C1 segment of cervical spinal cord (tissue), 14 donors: ENCODE measurements around the gene TSNAX.
"Not testable (repeated sequence)": the region's sequence is repeated elsewhere in the genome, so short reads cannot be mapped to it uniquely, and the experiment has no call there.

Source experiments
- DNase-seq, 14 donors: peaks; one replicate each; lab custom pipeline; 2025; lab: John Stamatoyannopoulos, UW

TSNAX gene, protein sequence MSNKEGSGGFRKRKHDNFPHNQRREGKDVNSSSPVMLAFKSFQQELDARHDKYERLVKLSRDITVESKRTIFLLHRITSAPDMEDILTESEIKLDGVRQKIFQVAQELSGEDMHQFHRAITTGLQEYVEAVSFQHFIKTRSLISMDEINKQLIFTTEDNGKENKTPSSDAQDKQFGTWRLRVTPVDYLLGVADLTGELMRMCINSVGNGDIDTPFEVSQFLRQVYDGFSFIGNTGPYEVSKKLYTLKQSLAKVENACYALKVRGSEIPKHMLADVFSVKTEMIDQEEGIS

DNA sequence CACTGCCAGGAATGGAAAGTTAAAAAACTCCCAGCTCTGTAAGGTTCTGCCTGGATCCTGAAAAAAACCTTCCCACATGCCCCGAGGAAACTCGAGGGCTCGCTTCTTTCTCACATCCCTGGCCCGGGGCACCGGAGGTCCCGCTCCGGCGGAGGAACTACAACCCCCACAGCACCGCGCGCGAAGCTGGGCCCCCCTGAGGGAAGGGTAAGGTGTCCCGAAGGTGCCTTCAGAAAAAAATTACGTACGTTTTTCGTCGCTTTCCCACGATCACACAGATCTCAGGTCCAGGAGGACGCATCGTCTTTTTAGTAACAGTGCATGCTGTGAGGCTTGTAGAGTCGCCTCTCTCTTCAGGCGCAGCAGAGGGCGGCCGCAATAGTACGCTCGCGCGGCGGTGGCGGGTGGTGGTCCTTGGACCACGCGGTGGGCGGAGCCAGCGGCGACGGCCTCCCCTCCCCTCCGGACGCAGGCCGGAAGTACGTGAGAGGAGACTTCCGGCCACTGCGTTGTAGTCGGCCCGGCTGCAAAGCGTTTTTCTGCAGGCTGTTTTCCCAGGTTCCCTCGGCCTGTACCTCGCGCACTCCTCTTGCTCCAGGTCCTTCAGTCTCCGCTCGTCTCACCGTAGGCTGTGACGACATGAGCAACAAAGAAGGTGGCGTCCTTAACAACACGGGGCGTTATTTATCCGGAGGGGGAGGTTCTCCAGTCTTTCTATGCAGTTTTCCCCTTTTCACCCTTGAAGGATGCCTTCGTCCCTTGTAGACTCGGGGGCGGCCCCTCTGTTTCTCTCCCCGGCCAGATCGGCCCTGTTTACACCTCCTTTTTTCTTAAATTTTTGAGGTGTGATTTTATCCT, at the start of gene TSNAX:
Gene TSNAX (plus strand): TSS at position 498 of the 858 bp plus-strand sequence. CDS start 142 bp downstream, at position 640.
- DNase-seq, result peak; percentile 80 to 96 (median 90)

DNA sequence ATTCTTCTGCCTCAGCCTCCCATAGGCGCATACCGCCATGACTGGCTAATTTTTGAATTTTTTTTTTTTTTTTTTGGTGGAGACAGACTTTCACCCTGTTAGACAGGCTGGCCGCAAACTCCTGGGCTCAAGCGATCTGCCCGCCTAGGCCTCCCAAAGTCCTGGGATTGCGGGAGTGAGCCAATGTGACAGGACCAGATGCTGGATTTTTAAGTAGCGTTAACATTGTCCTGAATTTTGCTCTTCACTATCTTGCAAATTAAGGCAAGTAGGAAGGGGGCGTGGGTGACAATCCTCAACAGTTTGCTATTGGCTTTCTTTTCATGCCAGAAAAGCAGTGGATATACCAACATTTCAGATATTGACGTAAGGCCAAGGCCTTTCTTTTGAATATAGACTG, 49.7 kb upstream of the TSNAX start:
- no peak for DNase-seq

DNA sequence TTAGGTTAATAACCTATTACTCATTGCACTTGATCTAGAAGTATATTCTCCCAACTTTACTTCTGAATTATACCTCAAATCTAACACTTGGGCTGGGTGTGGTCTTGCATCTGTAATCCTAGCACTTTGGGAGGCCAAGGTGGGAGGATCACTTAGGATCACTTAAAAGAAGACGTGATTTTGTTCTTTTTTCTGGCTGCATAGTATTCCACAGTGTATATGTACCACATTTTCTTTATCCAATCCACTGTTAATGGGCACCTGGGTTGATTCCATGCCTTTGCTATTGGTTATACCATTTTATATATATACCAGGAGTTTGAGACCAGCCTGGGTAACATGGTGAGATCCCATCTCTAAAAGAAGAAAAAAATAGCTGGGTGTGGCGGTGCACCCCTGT, 48.5 kb upstream of the TSNAX start:
- DNase-seq, result no peak

DNA sequence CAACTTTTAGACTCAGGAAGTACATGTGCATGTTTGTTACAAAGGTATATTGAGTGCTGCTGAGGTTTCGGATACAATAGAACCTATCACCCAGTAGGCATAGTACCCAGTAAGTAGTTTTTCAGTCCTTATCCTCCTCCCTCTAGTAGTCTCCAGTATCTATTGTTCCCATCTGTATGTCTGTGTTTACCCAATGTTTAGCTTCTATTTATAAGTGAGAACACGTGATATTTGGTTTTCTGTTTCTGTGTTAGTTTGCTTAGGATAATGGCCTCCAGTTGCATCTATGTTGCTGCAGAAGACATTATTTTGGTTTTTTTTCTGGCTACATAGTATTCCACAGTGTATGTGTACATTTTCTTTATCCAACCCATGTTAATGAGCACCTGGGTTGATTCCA, 47.2 kb upstream of the TSNAX start:
- no peak for DNase-seq

DNA sequence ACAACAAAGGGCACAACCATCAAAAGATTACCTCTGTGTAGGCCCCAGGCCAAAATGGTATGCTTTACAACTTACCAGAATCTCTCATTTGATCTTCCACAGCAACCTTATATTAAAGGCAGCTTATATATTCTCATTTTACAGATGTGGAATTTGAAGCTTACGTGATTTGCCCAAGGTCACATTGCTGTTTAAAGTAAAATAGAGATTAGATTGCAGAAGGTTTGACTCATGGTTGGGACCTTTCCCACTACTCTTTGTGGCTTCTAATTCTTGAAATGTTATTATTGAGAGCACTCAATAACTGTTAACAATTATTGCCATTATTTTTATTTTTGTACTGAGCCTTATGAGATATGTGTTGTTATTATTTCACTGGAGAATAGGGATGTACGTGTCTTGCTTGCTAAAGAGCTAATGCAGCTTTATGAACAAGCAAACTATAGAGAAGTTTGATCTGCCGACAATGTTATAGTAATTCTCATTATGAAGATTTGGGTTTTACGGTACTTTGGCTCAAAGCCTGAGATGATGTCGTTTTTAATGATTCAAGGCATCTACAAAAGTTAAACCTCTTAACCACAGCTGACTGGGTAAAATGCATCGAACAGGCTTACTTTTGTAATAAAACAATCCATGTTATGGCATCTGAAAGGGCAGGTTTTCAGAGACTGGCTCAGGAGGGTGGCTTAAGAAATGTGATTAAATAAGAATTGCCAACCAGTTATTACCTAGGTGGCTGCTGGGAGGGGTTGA, 43.3 kb upstream of the TSNAX start:
- no peak for DNase-seq

DNA sequence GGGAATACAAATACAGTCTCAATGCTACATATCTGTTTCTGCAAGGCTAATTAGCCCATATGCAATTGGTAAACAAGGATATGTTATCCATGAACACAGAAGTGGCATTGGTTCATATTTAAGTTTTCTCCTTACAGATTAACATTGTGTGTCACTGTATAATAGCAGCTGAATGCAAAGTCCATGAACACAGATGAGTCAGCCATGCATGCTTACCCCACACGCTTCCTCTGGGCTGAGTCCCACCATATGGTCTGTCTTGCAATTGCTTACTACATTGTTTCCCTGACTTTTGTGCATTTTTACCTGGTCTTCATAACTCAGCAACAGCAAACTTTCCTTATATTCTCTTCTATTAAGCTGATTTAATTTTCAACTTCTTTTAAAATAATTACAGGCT, 41.5 kb upstream of the TSNAX start:
- DNase-seq, result no peak

DNA sequence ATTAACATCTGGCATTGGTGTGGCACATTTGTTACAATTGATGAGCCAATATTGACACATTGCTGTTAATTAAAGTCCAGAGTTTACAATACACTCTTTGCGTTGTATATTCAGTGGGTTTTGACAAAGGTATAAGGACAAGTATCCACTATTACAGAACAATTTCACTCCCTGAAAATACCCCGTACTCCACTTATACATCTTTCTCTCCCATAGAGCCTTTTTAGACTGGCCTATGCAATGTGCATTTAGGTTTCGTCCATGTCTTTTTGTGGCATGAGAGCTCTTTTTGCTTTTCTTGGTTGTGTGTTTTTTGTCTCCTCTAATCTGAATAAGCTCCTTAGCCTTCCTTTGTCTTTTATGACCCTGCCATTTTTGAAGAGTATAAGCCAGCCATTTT, 40.6 kb upstream of the TSNAX start:
- DNase-seq, result no peak

DNA sequence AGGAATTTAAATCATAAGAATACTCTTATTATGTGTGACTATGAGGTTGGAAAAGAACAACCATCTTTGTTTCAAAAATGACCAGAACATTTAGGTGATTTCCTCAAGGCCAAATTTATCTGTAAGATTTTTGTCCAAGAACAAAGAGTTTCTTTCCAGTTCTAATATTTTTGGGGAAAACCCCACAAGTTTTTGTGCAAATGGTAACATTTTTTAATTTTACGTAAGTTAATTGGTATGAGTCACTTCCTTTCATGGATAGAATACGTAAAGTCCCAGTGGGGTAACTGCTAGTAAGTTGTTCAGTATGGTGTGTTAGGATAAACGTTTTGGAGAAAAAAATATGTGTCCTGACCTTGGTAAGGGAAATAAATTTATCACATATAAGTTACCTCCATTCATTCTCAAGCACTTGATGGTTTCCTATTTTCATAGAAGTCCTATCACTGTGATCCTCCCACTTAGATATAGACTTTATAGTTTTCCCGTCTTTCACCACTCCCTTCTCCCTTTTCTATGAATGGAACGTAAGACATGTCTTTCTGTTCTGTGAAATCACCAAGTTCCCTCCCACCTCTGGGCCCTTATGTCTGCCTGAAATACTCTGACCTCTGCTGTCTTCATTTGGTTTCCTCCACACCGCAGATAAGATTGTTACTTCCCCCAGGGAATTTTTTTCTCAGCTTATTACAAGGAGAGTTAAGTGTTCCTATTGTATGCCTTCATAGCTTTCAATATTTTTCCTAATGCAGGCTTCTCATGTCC, 34.9 kb upstream of the TSNAX start:
- no peak for DNase-seq

DNA sequence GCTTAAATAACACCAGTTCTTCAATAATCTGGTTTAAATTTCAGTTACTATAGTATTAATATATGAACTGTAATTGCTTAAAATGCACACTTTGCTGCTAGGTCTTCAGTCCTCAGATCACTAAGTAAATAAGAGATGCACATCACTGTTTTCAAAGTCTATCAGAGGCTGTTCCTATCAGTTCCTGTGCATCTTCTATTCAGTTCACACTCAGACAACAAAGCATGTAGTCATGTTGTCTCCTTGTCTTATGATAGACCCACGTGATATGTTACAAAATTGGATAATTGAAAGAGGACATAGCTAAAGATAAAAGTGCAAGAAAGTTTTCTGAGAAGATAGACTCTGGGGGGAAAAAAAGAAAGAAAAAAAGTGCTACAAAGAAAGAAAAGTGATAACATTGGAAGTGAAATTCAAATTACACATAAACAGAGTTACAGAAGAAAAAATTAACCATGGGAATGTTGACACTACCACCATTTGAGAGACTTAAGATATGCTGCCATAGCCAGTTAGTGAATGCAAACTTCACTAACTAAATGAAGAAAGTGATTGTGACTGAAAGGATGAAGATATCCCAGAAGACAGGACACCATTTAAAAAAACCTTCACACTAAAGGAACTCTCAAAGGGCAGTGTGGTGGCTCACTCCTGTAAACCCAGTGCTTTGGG, 33.9 kb upstream of the TSNAX start:
- DNase-seq, result no peak

DNA sequence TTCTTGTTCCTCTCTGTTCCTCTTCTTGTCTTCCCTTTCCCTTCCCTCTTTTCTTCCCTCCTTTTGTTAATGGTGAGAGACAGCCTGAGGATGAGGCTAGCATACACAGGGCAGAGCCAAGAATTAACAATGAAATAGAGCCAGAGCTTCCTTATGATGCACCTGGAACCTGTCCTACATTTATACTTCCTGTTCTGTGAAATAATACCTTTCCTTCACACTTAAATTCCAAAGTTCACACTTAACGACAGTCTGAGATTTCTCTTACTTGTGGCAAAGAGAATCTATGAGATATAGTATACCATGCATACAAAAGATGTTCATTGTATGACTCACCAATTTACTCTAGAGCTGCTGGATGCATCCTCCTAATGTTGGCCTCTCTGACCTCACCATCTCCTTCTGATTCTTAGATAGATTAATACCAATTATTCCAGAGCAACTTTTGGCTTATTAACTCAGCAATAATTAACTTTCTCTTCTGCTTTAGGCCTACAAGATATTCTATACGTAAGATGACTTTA, 30.8 kb upstream of the TSNAX start:
- DNase-seq, result no peak

DNA sequence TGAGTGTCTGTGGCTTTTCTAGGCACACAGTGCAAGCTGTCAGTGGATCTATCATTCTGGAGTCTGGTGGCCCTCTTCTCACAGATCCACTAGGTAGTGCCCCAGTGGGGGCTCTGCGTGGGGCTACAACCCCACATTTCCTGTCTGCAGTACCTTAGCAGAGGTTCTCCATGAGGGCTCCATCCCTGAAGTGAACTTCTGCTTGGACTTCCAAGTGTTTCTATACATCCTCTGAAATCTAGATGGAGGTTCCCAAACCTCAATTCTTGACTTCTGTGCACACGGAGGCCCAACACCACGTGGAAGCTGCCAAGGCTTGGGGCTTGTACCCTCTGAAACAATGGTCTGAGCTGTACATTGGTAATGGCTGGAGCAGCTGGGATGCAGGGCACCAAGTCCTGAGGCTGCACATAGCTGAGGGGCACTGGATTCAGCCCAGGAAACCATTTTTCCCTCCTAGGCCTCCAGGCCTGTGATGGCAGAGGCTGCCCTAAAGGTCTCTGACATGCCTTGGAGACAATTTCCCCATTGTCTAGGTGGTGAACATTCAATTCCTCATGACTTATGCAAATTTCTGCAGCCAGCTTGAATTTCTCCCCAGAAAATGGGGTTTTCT, 29.2 kb upstream of the TSNAX start:
- DNase-seq, result no peak

DNA sequence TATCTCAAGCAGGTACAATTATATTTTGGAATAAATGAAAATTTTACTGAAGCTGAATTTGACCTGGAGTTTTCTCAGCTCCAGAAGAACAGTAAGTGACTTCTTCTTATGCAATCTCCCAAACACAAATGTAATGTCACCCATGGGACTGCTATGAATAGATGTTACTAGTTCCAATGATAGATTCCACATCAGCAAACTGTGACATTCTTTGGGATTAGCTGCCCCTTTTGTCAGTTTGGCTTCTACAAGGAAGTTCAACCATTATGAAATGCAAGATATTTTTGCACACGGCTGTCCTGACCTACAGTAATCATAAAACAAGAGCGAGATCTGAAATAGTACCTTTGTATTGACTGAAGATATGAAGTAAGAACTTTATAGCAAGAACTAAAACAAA, 27.8 kb upstream of the TSNAX start:
- DNase-seq, result no peak

DNA sequence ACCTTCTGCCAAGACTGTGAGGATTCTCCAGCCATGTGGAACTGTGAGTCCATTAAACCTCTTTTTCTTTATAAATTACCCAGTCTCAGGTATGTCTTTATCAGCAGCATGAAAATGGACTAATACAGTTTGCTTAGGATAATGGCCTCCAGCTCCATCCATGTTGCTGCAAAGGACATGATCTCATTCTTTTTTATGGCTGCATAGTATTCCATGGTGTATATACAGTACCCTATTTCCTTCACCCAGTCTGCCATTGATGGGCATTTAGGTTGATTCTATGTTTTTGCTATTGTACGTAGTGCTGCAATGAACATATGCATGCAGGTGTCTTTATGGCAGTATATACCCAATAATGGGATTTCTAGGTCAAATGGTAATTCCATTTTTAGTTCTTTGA, 25.3 kb upstream of the TSNAX start:
- not testable (repeated sequence) for DNase-seq

DNA sequence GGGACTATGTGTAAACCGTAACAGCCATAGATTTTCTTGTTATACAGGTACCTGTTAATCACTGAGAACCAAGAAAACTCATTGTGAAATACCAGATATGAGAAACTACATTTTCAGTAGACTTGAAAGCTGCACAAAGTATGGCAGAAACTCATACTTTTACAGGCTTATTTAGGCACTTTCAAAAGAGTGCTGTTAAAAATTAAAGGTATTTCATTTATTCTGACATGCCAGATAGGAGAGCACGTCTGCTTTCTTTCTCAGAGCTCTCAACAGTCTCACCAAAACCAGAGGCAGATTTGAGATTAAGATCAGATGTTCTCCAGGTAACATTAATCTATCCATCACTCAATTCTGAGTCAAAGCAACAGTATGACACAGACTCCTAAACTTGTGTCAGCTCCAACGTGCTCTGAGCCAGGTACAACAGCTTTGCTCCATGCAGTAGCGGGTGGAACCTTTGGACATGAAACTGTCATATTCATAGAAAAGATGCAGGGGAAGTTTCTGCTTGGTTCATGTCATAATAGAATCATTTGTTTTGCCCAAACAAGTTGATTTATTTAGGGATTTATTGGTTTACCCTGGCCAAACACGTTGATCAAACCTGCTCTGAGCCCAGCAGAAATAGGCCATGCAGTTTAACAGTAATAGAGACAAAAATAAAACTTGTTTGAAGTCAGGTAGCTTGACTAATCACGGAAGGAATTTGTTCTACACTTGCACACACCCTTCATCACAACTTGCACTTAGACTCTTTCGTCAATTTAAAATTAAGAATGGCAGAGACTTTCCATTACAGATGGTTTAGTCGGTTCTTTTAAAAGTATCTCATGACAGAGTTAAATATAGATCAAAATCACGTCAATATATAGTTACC, 20.8 kb upstream of the TSNAX start:
- no peak for DNase-seq

DNA sequence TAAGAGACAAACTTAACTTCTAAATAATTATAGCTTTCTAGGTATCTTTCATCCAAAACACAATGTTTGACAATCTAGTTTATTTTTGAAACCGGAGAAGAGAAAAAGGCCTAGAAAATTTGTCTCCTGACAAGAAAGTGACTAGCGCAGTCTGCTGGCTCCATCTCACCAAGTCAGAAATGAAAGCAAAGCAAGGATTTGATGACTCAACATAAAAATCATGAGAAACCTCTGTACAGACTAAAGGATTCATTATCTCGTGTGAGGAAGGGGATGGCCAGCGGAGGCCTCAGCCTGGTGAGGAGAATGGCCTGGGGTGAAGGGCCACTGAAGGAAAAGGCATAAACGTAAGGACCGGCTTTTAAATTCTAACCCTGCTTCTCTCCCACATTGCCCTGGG, 20.0 kb upstream of the TSNAX start:
- DNase-seq, result no peak

DNA sequence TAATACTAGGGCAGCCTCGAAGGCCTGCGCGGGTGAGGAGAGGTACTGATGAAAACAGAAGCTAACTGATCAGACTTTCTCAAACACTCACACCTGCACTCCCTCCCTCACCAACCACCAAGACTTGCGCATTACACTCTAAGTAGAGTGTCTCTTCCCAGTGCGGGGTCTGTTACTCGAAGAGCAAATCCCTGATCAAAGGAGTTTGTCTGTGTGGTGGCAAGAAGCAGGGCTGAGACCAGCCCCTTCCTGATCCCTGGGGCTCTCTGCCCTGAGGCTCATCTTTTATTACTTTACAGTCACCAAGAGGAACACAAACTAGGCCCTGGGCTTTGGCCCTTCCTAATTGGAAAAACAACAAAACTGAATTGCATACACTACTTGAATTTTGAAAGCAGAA, 19.5 kb upstream of the TSNAX start:
- DNase-seq, result no peak

DNA sequence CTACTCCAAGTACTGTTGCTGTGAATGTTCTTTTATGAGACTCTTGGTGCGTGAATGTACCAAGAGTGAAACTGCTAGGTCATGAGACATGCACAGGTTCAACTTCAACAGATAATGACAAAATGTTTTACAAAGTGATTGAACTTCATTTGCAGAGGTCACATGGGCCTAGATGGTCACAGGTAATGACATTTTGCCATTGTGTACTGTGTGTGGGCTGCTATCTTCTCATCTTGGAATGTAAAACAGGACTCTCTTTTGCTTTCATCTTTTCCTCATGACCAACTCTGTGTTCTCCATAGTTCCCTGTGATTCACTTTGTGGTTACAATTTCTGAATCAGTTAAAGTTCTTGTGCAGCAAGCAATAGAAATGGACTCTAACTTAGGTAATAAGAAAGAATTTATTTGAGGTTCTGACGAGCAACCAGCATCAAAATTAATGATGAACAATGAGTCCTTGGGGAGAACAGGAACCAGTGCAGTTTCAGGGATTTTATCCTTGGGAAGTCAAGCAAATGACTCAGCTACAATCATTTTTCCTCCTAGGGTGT, 16.2 kb upstream of the TSNAX start:
- DNase-seq, result no peak

DNA sequence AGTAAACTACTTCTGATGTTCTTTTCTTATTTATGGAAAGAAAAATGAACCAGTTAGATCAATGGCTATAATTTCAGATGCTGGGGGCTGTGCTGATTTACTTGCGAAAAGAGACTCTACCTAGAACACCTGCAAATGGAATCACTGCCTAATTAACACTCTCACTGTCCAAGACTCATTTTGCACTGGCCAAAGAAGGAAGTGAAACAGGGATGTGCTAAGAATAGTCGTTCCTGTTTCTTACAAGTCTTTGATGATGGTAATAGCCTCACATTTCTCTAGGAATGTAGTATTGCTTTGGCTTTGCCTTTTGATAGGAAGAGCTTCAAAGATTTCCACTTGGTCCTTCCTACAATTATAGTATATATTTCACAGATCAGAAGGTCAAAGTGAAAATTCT, 12.7 kb upstream of the TSNAX start:
- no peak for DNase-seq

DNA sequence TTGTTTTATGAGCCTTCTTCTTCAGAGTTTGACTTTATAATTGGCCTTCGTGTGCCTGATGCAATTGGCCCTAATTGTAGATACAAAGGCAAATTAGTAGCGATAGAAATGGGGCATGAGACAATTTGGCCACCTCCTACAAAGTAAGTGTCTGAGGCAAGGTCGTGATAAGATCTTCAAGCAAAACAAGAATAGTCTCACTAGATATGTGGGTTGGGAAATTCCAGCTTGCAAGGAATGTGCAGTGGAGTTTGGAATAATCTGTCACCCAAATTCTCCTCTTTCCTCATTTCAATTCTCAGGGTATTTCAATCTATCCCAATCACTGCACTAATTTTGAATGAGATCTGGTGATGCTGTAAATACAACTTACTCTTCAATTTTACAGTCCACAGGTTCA, 11.4 kb upstream of the TSNAX start:
- no peak for DNase-seq
